K562 (cell line): ENCODE data around the gene TXNIP. TPM values are rescaled to one million over a fixed set of nuclear protein-coding genes. Genes with fewer than 3 reads are reported as not detected.

ENCODE experiments used
- C11orf30 ChIP-seq: fragments of 450-650 bp; IDR thresholded peaks from 2 replicates; pipeline ENCODE4 v1.6.1; 2016; ENCODE audit warnings: low read depth, mild to moderate bottlenecking
- CHD7 ChIP-seq: fragments of 200-600 bp; sonication (generic); IDR thresholded peaks from one replicate; pipeline ENCODE4 v1.6.1; 2012; ENCODE audit warnings: mild to moderate bottlenecking, low read depth, low read length, inconsistent platforms
- CUX1 ChIP-seq: fragments of 200-800 bp; sonication (Bioruptor generic); IDR thresholded peaks from 2 replicates; pipeline ENCODE4 v1.6.1; 2016; ENCODE audit warnings: missing genetic modification characterization, missing compliant biosample characterization
- GTF2E2 ChIP-seq: fragments of 200-800 bp; sonication (Bioruptor generic); IDR thresholded peaks from 2 replicates; pipeline ENCODE4 v1.6.1; 2016; ENCODE audit warnings: missing genetic modification characterization, missing compliant biosample characterization
- NFRKB ChIP-seq: fragments of 450-650 bp; IDR thresholded peaks from 2 replicates; pipeline ENCODE4 v1.6.1; 2016; ENCODE audit warnings: low read depth
- PHF20 ChIP-seq: fragments of 450-650 bp; IDR thresholded peaks from 2 replicates; pipeline ENCODE4 v1.6.1; 2018; ENCODE audit not compliant: partially characterized antibody
- STAT5A ChIP-seq: IDR thresholded peaks from 2 replicates; pipeline ENCODE4 v1.6.1; 2012; ENCODE audit warnings: low read length, inconsistent platforms, borderline replicate concordance
- ZNF175 ChIP-seq: fragments of 200-800 bp; sonication (Bioruptor generic); IDR thresholded peaks from 2 replicates; pipeline ENCODE4 v1.6.1; 2016; ENCODE audit warnings: low read depth, mild to moderate bottlenecking, missing genetic modification characterization, missing compliant biosample characterization
- ZNF395 ChIP-seq: fragments of 200-800 bp; sonication (Bioruptor generic); IDR thresholded peaks from 2 replicates; pipeline ENCODE4 v1.6.1; 2017; ENCODE audit warnings: missing genetic modification characterization, missing compliant biosample characterization
- polyA plus RNA-seq, 8 experiments: library from polyadenylated mRNA; depleted of rRNA in 4 of 8; stranded (reverse) in 5 of 8; unstranded in 3 of 8; fragments of >200 nt; fragmentation: Nextera tagmentation in 2 of 8; fragmentation: Illumina TruSeq in 1 of 8; extraction: Ambion mirVana in 2 of 8; extraction: Trizol in 1 of 8; gene quantifications; 2 replicates each; pipeline versions ENCODE4 v1.2.1 to v1.2.3, GENCODE V29; 2011 to 2014; ENCODE audit warnings: inconsistent platforms in 1 of 8, missing spikeins in 1 of 8
- total RNA-seq, 7 experiments: library from RNA; depleted of rRNA in 6 of 7; stranded (reverse); fragments of >200 nt in 6 of 7; fragmentation: Illumina TruSeq in 2 of 7; extraction: Trizol in 2 of 7; gene quantifications; 2 replicates each; pipeline versions ENCODE4 v1.2.1 to v1.2.3, GENCODE V29; 2011 to 2021; ENCODE audit warnings: low replicate concordance in 1 of 7

Gene TXNIP
- total and polyA plus RNA-seq, 9 of the 15 experiments (the other 6 are each of a cell fraction or from before 2014, with no cell fraction given), result 120 to 499 (median 257) TPM

- TF ChIP-seq CHD7, result peak; percentile 79
- peak; percentile 93; the same call in 1 of the 2 replicates for TF ChIP-seq GTF2E2 (tag)
- peak; percentile 75 for TF ChIP-seq CUX1 (CRISPR knock-in tag)
- peak; percentile 84 for TF ChIP-seq ZNF395 (CRISPR knock-in tag)
- no peak for TF ChIP-seq STAT5A
- 0 out of 2 replicates have a peak, but pooled peaks have one; percentile 43 for TF ChIP-seq ZNF175
- peak; percentile 78 for TF ChIP-seq NFRKB
- TF ChIP-seq PHF20, result no peak
- peak; percentile 11; the same call in 1 of the 2 replicates for TF ChIP-seq C11orf30
Measured at GRCh38 chr1:145979746-145980456, 16.5 kb downstream of the TXNIP start (continued).
